Loucy (cell line): ENCODE measurements around the gene KNSTRN.

Source experiments
- H2AFZ ChIP-seq: fragments of 200-600 bp; sonication (generic); 2 replicates; pipeline ENCODE4 v1.6.0; 2016; ENCODE audit warnings: antibody characterized with exemption, mild to moderate bottlenecking, low read length, moderate library complexity
- H3F3A ChIP-seq: fragments of 200-600 bp; 2 replicates; pipeline ENCODE4 v1.6.0; 2016; ENCODE audit warnings: antibody characterized with exemption, low read depth, mild to moderate bottlenecking
- H3K27me3 ChIP-seq: fragments of 200-600 bp; sonication (generic); 2 replicates; pipeline ENCODE4 v1.6.1; 2014; ENCODE audit warnings: low read length, mild to moderate bottlenecking; ENCODE audit not compliant: insufficient read depth, poor library complexity, severe bottlenecking
- H3K36me3 ChIP-seq: fragments of 200-600 bp; sonication (generic); 2 replicates; pipeline ENCODE4 v1.6.1; 2016; ENCODE audit warnings: low read length; ENCODE audit not compliant: insufficient read depth
- H3K4me1 ChIP-seq: fragments of 200-600 bp; sonication (generic); 2 replicates; pipeline ENCODE4 v1.5.1; 2014; ENCODE audit warnings: low read length, mild to moderate bottlenecking; ENCODE audit not compliant: insufficient read depth, poor library complexity, severe bottlenecking
- H3K4me2 ChIP-seq: fragments of 200-600 bp; sonication (generic); 2 replicates; pipeline ENCODE4 v1.6.0; 2014; ENCODE audit warnings: antibody characterized with exemption, low read length, low read depth, mild to moderate bottlenecking; ENCODE audit not compliant: poor library complexity, severe bottlenecking
- H3K4me3 ChIP-seq: fragments of 200-600 bp; sonication (generic); 2 replicates; pipeline ENCODE4 v1.5.1; 2014; ENCODE audit warnings: low read length, mild to moderate bottlenecking, mixed read lengths; ENCODE audit not compliant: poor library complexity, severe bottlenecking
- H3K79me2 ChIP-seq: fragments of 200-600 bp; sonication (generic); 2 replicates; pipeline ENCODE4 v1.6.1; 2014; ENCODE audit warnings: low read length; ENCODE audit not compliant: insufficient read depth
- H3K9ac ChIP-seq: fragments of 200-600 bp; sonication (generic); 2 replicates; pipeline ENCODE4 v1.6.0; 2014; ENCODE audit warnings: mild to moderate bottlenecking, low read depth, low read length, moderate library complexity; ENCODE audit not compliant: poor library complexity, severe bottlenecking
- H3K9me2 ChIP-seq: fragments of 200-600 bp; sonication (generic); replicated peaks from 2 replicates; pipeline ENCODE4 v1.6.1; 2016; ENCODE audit warnings: low read depth, low read length, mixed read lengths
- H3K9me3 ChIP-seq: fragments of 200-600 bp; sonication (generic); 2 replicates; pipeline ENCODE4 v1.6.1; 2014; ENCODE audit warnings: mild to moderate bottlenecking, antibody characterized with exemption, low read length, low read depth; ENCODE audit not compliant: insufficient read depth
- H4K20me1 ChIP-seq: fragments of 200-600 bp; sonication (generic); 2 replicates; pipeline ENCODE4 v1.6.0; 2014; ENCODE audit warnings: antibody characterized with exemption, low read length, mild to moderate bottlenecking; ENCODE audit not compliant: insufficient read depth, poor library complexity, severe bottlenecking
- EZH2phosphoT487 ChIP-seq: fragments of 200-600 bp; IDR thresholded peaks from 2 replicates; pipeline ENCODE4 v1.6.1; 2018; ENCODE audit warnings: antibody characterized with exemption, mild to moderate bottlenecking, moderate library complexity, borderline replicate concordance
- TF ChIP-seq, protein P1 (sequence below): fragments of 200-600 bp; sonication (generic); conservative IDR thresholded peaks from 2 replicates; pipeline ENCODE4 v1.5.1; 2014; ENCODE audit warnings: mild to moderate bottlenecking, antibody characterized with exemption, low read length

Gene KNSTRN

DNA sequence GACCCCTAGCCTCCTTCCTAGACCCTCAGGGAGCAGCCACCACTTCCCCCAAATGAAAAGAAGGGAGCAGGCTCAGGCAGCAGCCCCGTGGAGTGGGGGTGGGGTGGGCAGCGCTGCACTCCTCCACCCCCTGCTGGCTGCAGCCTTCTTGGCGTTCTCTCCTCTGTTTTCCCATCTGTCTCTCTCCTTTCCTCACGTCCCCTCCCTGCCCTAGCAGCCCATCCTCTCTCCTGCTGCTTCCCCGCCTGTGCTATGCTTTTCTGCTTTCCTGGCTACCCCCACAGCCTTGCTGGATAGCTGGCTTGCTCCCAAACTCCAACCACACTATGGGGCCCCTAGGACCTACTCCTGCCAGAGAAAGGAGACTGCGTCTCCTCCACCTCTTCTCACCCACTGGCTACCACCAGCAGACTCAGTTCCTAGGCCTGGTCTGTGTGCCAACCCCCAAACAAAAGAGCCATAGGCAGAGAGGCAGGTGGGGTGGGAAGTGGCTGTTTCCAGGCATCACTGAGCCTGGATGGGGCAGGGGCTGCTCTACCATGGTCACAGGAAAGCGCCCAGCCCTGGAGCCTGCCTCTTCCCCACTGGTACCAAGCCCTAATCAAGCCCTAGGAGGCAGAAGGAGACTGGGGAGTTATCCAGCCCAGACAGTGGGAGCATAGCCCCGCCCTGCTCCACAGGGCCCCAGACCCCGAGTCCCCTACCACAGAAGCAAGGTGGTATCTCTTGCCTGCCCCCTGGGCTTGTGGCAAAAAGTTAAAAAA is 27.9 kb upstream of the KNSTRN start:
- H3K27me3 ChIP-seq = no peaks in the 10 kb centered on the region
- H3K9me2 ChIP-seq = no peaks in the 10 kb centered on the region
- no peak for TF ChIP-seq EZH2phosphoT487
- TF ChIP-seq, protein P1, sequence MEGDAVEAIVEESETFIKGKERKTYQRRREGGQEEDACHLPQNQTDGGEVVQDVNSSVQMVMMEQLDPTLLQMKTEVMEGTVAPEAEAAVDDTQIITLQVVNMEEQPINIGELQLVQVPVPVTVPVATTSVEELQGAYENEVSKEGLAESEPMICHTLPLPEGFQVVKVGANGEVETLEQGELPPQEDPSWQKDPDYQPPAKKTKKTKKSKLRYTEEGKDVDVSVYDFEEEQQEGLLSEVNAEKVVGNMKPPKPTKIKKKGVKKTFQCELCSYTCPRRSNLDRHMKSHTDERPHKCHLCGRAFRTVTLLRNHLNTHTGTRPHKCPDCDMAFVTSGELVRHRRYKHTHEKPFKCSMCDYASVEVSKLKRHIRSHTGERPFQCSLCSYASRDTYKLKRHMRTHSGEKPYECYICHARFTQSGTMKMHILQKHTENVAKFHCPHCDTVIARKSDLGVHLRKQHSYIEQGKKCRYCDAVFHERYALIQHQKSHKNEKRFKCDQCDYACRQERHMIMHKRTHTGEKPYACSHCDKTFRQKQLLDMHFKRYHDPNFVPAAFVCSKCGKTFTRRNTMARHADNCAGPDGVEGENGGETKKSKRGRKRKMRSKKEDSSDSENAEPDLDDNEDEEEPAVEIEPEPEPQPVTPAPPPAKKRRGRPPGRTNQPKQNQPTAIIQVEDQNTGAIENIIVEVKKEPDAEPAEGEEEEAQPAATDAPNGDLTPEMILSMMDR = peak; percentile 74
- H3K79me2 ChIP-seq = no peaks in the 10 kb centered on the region
- H3K9ac ChIP-seq = no peak overlapping the region
- H3K4me3 ChIP-seq = no peak overlapping the region
- H3K36me3 ChIP-seq = no peaks in the 10 kb centered on the region
- H3K4me2 ChIP-seq = no peak overlapping the region
- H4K20me1 ChIP-seq = no peaks in the 10 kb centered on the region
- H3F3A ChIP-seq = no peaks in the 10 kb centered on the region
- H3K4me1 ChIP-seq = peaks cover 23% of the 10 kb centered on the region
- no peaks in the 10 kb centered on the region for H3K9me3 ChIP-seq
- H2AFZ ChIP-seq = no peak overlapping the region

DNA sequence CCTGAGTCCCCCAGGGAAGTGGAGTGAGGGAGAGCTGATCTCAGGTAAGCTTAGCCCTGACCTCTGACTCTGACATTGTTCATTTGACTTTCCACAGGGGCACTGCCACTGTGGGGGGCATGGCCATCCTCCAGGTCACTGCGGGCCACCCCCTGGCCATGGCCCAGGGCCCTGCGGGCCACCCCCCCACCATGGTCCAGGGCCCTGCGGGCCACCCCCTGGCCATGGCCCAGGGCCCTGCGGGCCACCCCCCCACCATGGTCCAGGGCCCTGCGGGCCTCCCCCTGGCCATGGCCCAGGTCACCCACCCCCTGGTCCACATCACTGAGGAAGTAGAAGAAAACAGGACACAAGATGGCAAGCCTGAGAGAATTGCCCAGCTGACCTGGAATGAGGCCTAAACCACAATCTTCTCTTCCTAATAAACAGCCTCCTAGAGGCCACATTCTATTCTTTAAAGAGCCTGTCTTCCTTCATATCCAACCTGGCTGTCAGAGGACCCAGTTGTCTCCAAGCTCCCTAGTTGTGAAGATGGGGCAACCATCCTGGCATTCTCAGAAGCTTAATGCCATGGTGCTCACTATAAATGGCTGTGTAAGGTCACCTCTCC is 26.4 kb upstream of the KNSTRN start:
- H3K9me2 ChIP-seq = no peaks in the 10 kb centered on the region
- H3K4me1 ChIP-seq = peaks cover 23% of the 10 kb centered on the region
- TF ChIP-seq, protein P1 = no peak
- TF ChIP-seq EZH2phosphoT487 = no peak
- no peaks in the 10 kb centered on the region for H3K9me3 ChIP-seq
- H3K36me3 ChIP-seq = no peaks in the 10 kb centered on the region
- H3K9ac ChIP-seq = no peak overlapping the region
- H3F3A ChIP-seq = no peaks in the 10 kb centered on the region
- H3K27me3 ChIP-seq = no peaks in the 10 kb centered on the region
- H3K79me2 ChIP-seq = no peaks in the 10 kb centered on the region
- H4K20me1 ChIP-seq = no peaks in the 10 kb centered on the region
- no peak overlapping the region for H2AFZ ChIP-seq
- H3K4me2 ChIP-seq = no peak overlapping the region
- no peak overlapping the region for H3K4me3 ChIP-seq

DNA sequence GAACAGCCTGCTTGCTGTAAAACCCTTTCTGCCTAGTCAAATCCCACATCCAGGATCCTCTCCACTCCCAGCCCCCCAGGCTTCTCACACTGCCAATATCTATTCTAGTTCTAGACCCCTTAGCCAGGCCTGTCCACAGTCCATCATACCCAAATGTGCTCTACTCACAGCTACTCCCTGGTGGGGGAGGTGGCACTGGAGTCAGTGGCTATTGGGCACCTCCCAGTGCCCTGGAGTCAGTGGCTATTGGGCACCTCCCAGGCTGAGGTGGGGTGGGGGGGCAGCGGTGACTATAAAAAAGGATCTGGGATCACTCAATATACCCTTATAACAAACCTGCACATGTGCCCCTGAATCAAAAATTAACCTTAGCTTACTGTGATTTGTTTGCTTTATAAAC is 25.3 kb upstream of the KNSTRN start:
- Histone ChIP-seq H3F3A (no peaks in the 10 kb centered on the region), H3K9me3 (no peaks in the 10 kb centered on the region), H3K4me1 (peaks cover 23% of the 10 kb centered on the region), H3K4me3 (peak overlapping the region; percentile 75), H3K79me2 (no peaks in the 10 kb centered on the region), H3K9ac (no peak overlapping the region), H3K9me2 (no peaks in the 10 kb centered on the region), H3K27me3 (no peaks in the 10 kb centered on the region), H3K4me2 (peak overlapping the region; percentile 85), H2AFZ (no peak overlapping the region), H4K20me1 (no peaks in the 10 kb centered on the region), H3K36me3 (no peaks in the 10 kb centered on the region)
- no peak for TF ChIP-seq EZH2phosphoT487
- TF ChIP-seq, protein P1 = no peak
